GM10847 (cell line): ENCODE measurements around the gene SLC25A29.

ENCODE experiments used
- POLR2A ChIP-seq: IDR thresholded peaks from 2 replicates; pipeline ENCODE4 v1.6.1; 2011; ENCODE audit not compliant: insufficient read length; ENCODE audit errors: extremely low read depth

SLC25A29 gene

GRCh38 chr14:100334904-100335303, 28.7 kb upstream of the SLC25A29 start:
- no peak for TF ChIP-seq POLR2A

- TF ChIP-seq POLR2A = no peak
These were observed 27.6 kb upstream of the SLC25A29 start for GRCh38 chr14:100333827-100334226.

- no peak for TF ChIP-seq POLR2A
These were observed 27.1 kb upstream of the SLC25A29 start for GRCh38 chr14:100333311-100333710.

- no peak for TF ChIP-seq POLR2A
These were observed 26.6 kb upstream of the SLC25A29 start for GRCh38 chr14:100332797-100333196.

GRCh38 chr14:100332071-100332639, 25.9 kb upstream of the SLC25A29 start:
- no peak for TF ChIP-seq POLR2A

GRCh38 chr14:100330388-100330931, 24.2 kb upstream of the SLC25A29 start:
- TF ChIP-seq POLR2A = no peak

GRCh38 chr14:100330007-100330344, 23.7 kb upstream of the SLC25A29 start:
- no peak for TF ChIP-seq POLR2A

- TF ChIP-seq POLR2A = no peak
These were observed 23.2 kb upstream of the SLC25A29 start for GRCh38 chr14:100329233-100330006.

- no peak for TF ChIP-seq POLR2A
These were observed 22.4 kb upstream of the SLC25A29 start for GRCh38 chr14:100328495-100329163.

GRCh38 chr14:100327128-100327527, 20.9 kb upstream of the SLC25A29 start:
- TF ChIP-seq POLR2A = no peak

- TF ChIP-seq POLR2A = no peak
These were observed 19.7 kb upstream of the SLC25A29 start for GRCh38 chr14:100325958-100326357.

GRCh38 chr14:100325231-100325632, 19.0 kb upstream of the SLC25A29 start:
- TF ChIP-seq POLR2A = no peak

GRCh38 chr14:100323942-100324307, 17.7 kb upstream of the SLC25A29 start:
- no peak for TF ChIP-seq POLR2A

GRCh38 chr14:100323121-100323941, 17.1 kb upstream of the SLC25A29 start, which contains the start of gene SLC25A47:
TSS of gene SLC25A47 (plus strand) at chr14:100323339. CDS start at chr14:100323415, 76 bp downstream.
- TF ChIP-seq POLR2A = no peak
